Activated CD4-positive, alpha-beta T cell treated with anti-CD3 and anti-CD28 coated beads for 36 hours (primary cell): ENCODE data around the gene DET1. TPM values are rescaled to one million over a fixed set of nuclear protein-coding genes. Genes with fewer than 3 reads are reported as not detected.
"Not testable (repeated sequence)": the region's sequence is repeated elsewhere in the genome, so short reads cannot be mapped to it uniquely, and the experiment has no call there.

ENCODE experiments used
- ATAC-seq: fragments of 200-7000 bp; cut with Tn5 transposase; one replicate; pipeline ENCODE4 v1.10.0; 2021; ENCODE audit warnings: mild to moderate bottlenecking, moderate library complexity
- CTCF ChIA-PET: fragments of 350-600 bp; sonication (Branson Sonifier 250); formaldehyde crosslinking; loops from one replicate; lab custom pipeline; 2021; ENCODE audit warnings: antibody characterized with exemption; lab: Charles Lee
- POLR2A ChIA-PET: fragments of 350-600 bp; sonication (Branson Sonifier 250); formaldehyde crosslinking; loops from one replicate; lab custom pipeline; 2021; ENCODE audit warnings: antibody characterized with exemption, inconsistent platforms; lab: Charles Lee
- DNase-seq: peaks from one replicate; pipeline ENCODE4 v3.0.0-alpha.2; 2020
- H3K27ac Mint-ChIP-seq: one replicate; pipeline ENCODE4 v1.8.0; 2021; ENCODE audit warnings: mixed read lengths
- H3K27me3 Mint-ChIP-seq: one replicate; pipeline ENCODE4 v1.8.0; 2021; ENCODE audit warnings: mixed read lengths
- H3K36me3 Mint-ChIP-seq: one replicate; pipeline ENCODE4 v1.8.0; 2021; ENCODE audit warnings: low read depth, mixed read lengths
- H3K4me1 Mint-ChIP-seq: one replicate; pipeline ENCODE4 v1.8.0; 2021; ENCODE audit warnings: mixed read lengths
- H3K4me3 Mint-ChIP-seq: one replicate; pipeline ENCODE4 v1.8.0; 2021; ENCODE audit warnings: mild to moderate bottlenecking, moderate library complexity, mixed read lengths
- H3K9me3 Mint-ChIP-seq: one replicate; pipeline ENCODE4 v1.8.0; 2021; ENCODE audit warnings: low read depth, mixed read lengths
- intact Hi-C, 2 experiments: fragments of 100-400 bp; cut with DNase I in 1 of 2; cut with micrococcal nuclease in 1 of 2; formaldehyde crosslinking; loops; one replicate each; pipeline versions ENCODE4 v1.14.2 to v1.15.1; 2022 to 2024; cut with DNase I, micrococcal nuclease
- total RNA-seq, 2 experiments: library from RNA; stranded (reverse); gene quantifications; one replicate each; pipeline ENCODE4 v1.2.3, GENCODE V29; 2021

The DET1 gene
- total RNA-seq, 2 experiments from 2014 or later: 2.7 to 3.0 TPM

- no peaks in the 10 kb centered on the region for H3K9me3 Mint-ChIP-seq
- peaks cover 9% of the 10 kb centered on the region for H3K4me1 Mint-ChIP-seq
- CTCF ChIA-PET: interaction anchor here (0.6 to 1.2 kb wide), 4 partner anchors 15 to 187 kb away, joined by 3 to 4 read pairs (median 4); no protein-coding TSS in a partner anchor
- H3K4me3 Mint-ChIP-seq: no peak overlapping the region
- H3K27me3 Mint-ChIP-seq: no peaks in the 10 kb centered on the region
- POLR2A ChIA-PET: no interaction called here
- H3K27ac Mint-ChIP-seq: no peak overlapping the region
- peaks cover 29% of the 10 kb centered on the region for H3K36me3 Mint-ChIP-seq
- peak; percentile 28 for DNase-seq
- peak; percentile 60 for ATAC-seq
- intact Hi-C loops: loop anchor here in 1 of 2 experiments (1.0 to 10.0 kb wide), 4 partner anchors 138 to 418 kb away; partner anchors contain the start of gene HAPLN3
These were observed 69.8 kb downstream of the DET1 start for GRCh38 chr15:88476635-88477060.

GRCh38 chr15:88473661-88474293 is 72.7 kb downstream of the DET1 start:
- DNase-seq, H3K9me3 Mint-ChIP-seq, ATAC-seq: not testable (repeated sequence)

GRCh38 chr15:88472225-88472624 is 74.3 kb downstream of the DET1 start:
- ATAC-seq (peak; percentile 20), DNase-seq (peak; percentile 14)
- intact Hi-C loops: loop anchor here in 1 of 2 experiments (10.0 kb wide), 1 partner anchor 423 kb away; the partner anchor contains the start of gene HAPLN3
- ChIA-PET POLR2A (no interaction called here), CTCF (no interaction called here)
- Mint-ChIP-seq H3K27me3 (no peaks in the 10 kb centered on the region), H3K4me3 (no peak overlapping the region), H3K36me3 (peaks cover 28% of the 10 kb centered on the region), H3K4me1 (peaks cover 10% of the 10 kb centered on the region), H3K27ac (peak overlapping the region; percentile 67), H3K9me3 (no peaks in the 10 kb centered on the region)

More at GRCh38 chr15:88473661-88474293, 72.7 kb downstream of the DET1 start:
- not testable (repeated sequence) for H3K27ac Mint-ChIP-seq, H3K27me3 Mint-ChIP-seq, H3K4me1 Mint-ChIP-seq, H3K4me3 Mint-ChIP-seq
- ChIA-PET POLR2A (interaction anchor here (0.7 kb wide), 1 partner anchor 410 kb away, joined by 4 read pairs; no protein-coding TSS in a partner anchor), CTCF (interaction anchor here (1.4 kb wide), 1 partner anchor 190 kb away, joined by 4 read pairs; no protein-coding TSS in a partner anchor)
- peaks cover 29% of the 10 kb centered on the region for H3K36me3 Mint-ChIP-seq
- intact Hi-C loops: loop anchor here in 1 of 2 experiments (10.0 kb wide), 1 partner anchor 421 kb away; the partner anchor contains the start of gene HAPLN3

- DNase-seq (no peak), ATAC-seq (no peak)
- intact Hi-C loops: loop anchor here in 1 of 2 experiments (10.0 kb wide), 1 partner anchor 424 kb away; the partner anchor contains the start of gene HAPLN3
- ChIA-PET POLR2A (no interaction called here), CTCF (interaction anchor here (0.8 to 1.2 kb wide), 7 partner anchors 16 to 408 kb away, joined by 3 to 4 read pairs (median 3); partner anchors contain the start of gene ISG20)
- Mint-ChIP-seq H3K27ac (no peak overlapping the region), H3K27me3 (no peaks in the 10 kb centered on the region), H3K9me3 (no peaks in the 10 kb centered on the region), H3K4me3 (no peak overlapping the region), H3K36me3 (peaks cover 17% of the 10 kb centered on the region), H3K4me1 (peaks cover 20% of the 10 kb centered on the region)
These were observed 75.7 kb downstream of the DET1 start for GRCh38 chr15:88470625-88471372.

- CTCF ChIA-PET: interaction anchor here (0.5 to 1.4 kb wide), 5 partner anchors 11 to 268 kb away, joined by 3 read pairs; no protein-coding TSS in a partner anchor
- POLR2A ChIA-PET: no interaction called here
- no peak overlapping the region for H3K27ac Mint-ChIP-seq
- H3K4me1 Mint-ChIP-seq: peaks cover 27% of the 10 kb centered on the region
- ATAC-seq (no peak), DNase-seq (no peak)
- peak overlapping the region; percentile 86 for H3K4me3 Mint-ChIP-seq
- no peaks in the 10 kb centered on the region for H3K27me3 Mint-ChIP-seq
- intact Hi-C loops: no loop called here
- H3K9me3 Mint-ChIP-seq: no peaks in the 10 kb centered on the region
- H3K36me3 Mint-ChIP-seq: peaks cover 18% of the 10 kb centered on the region
These were observed 77.2 kb downstream of the DET1 start for GRCh38 chr15:88469321-88469720.

- DNase-seq, ATAC-seq, H3K9me3 Mint-ChIP-seq, POLR2A ChIA-PET, intact Hi-C loops, H3K27me3 Mint-ChIP-seq: not testable (repeated sequence)
- Mint-ChIP-seq H3K36me3 (peaks cover 22% of the 10 kb centered on the region), H3K27ac (peak overlapping the region; percentile 98), H3K4me3 (peak overlapping the region; percentile 86), H3K4me1 (peaks cover 29% of the 10 kb centered on the region)
- CTCF ChIA-PET: interaction anchor here (0.6 to 1.4 kb wide), 2 partner anchors 11 to 143 kb away, joined by 3 read pairs; no protein-coding TSS in a partner anchor
These were observed 77.8 kb downstream of the DET1 start for GRCh38 chr15:88468721-88469120.

GRCh38 chr15:88467935-88468528 is 78.4 kb downstream of the DET1 start:
- ATAC-seq: no peak
- H3K27ac Mint-ChIP-seq: peak overlapping the region; percentile 98
- POLR2A ChIA-PET: interaction anchor here (0.9 to 1.5 kb wide), 6 partner anchors 10 to 196 kb away, joined by 3 to 5 read pairs (median 3); partner anchors contain the start of gene ISG20

GRCh38 chr15:88467073-88467934 is 79.2 kb downstream of the DET1 start, which contains the start of the genes MRPL46 and MRPS11:
Gene MRPL46, minus strand, starts transcription at chr15:88467388. Its CDS starts 11 bp downstream, at chr15:88467377.
Gene MRPS11, plus strand, starts transcription at chr15:88467708. Its CDS starts 10 bp downstream, at chr15:88467718.
- ATAC-seq (peak; percentile 84), DNase-seq (peak; percentile 94)
- Mint-ChIP-seq H3K36me3 (peaks cover 29% of the 10 kb centered on the region), H3K27ac (peak within 1 kb of the TSS; percentile 98), H3K27me3 (no peaks in the 10 kb centered on the region), H3K4me1 (peaks cover 26% of the 10 kb centered on the region), H3K9me3 (no peaks in the 10 kb centered on the region), H3K4me3 (peak within 1 kb of the TSS; percentile 86)
- ChIA-PET CTCF (interaction anchor here (0.6 to 3.5 kb wide), 11 partner anchors 11 to 1023 kb away, joined by 3 to 16 read pairs (median 3); partner anchors contain the start of genes ACAN and ISG20), POLR2A (interaction anchor here (0.9 to 1.5 kb wide), 6 partner anchors 9 to 197 kb away, joined by 3 to 5 read pairs (median 3); partner anchors contain the start of gene ISG20)
- intact Hi-C loops: loop anchor here (1.0 to 2.0 kb wide), 4 partner anchors 79 to 197 kb away; partner anchors contain the start of genes DET1 (in 2 of the 2) and AEN (in 1 of the 2)

More at GRCh38 chr15:88467935-88468528, 78.4 kb downstream of the DET1 start:
- H3K4me1 Mint-ChIP-seq: peaks cover 29% of the 10 kb centered on the region
- DNase-seq: peak; percentile 52
- no peaks in the 10 kb centered on the region for H3K27me3 Mint-ChIP-seq
- peak overlapping the region; percentile 86 for H3K4me3 Mint-ChIP-seq
- peaks cover 29% of the 10 kb centered on the region for H3K36me3 Mint-ChIP-seq
- intact Hi-C loops: loop anchor here (1.0 to 2.0 kb wide), 4 partner anchors 78 to 197 kb away; partner anchors contain the start of genes DET1 (in 2 of the 2) and AEN (in 1 of the 2)
- no peaks in the 10 kb centered on the region for H3K9me3 Mint-ChIP-seq
- CTCF ChIA-PET: interaction anchor here (0.6 to 3.5 kb wide), 6 partner anchors 10 to 650 kb away, joined by 3 to 16 read pairs (median 3); no protein-coding TSS in a partner anchor

- Mint-ChIP-seq H3K36me3 (peaks cover 32% of the 10 kb centered on the region), H3K27ac (peak overlapping the region; percentile 98), H3K4me3 (peak overlapping the region; percentile 86), H3K9me3 (no peaks in the 10 kb centered on the region), H3K27me3 (no peaks in the 10 kb centered on the region), H3K4me1 (peaks cover 19% of the 10 kb centered on the region)
- DNase-seq (peak; percentile 58), ATAC-seq (peak; percentile 38)
- CTCF ChIA-PET: interaction anchor here (0.7 to 3.5 kb wide), 5 partner anchors 11 to 173 kb away, joined by 3 to 16 read pairs (median 4); partner anchors contain the start of gene ISG20
- intact Hi-C loops: loop anchor here (1.0 to 2.0 kb wide), 3 partner anchors 45 to 199 kb away; no protein-coding TSS in a partner anchor
- POLR2A ChIA-PET: interaction anchor here (0.6 kb wide), 1 partner anchor 165 kb away, joined by 6 read pairs; no protein-coding TSS in a partner anchor
These were observed 80.8 kb downstream of the DET1 start for GRCh38 chr15:88465633-88466224.
